HTERT RPE-1 (cell line): ENCODE data around the gene TLR8.
"Not testable (repeated sequence)": the region's sequence is repeated elsewhere in the genome, so short reads cannot be mapped to it uniquely, and the experiment has no call there.

Experiments
- in situ Hi-C: fragments of 300-500 bp; cut with MboI; formaldehyde crosslinking; loops from 4 replicates; pipeline ENCODE4 v1.14.3; 2020; ENCODE audit warnings: low sequenced_read_pairs

TLR8 gene

GRCh38 chrX:12944452-12944851 is 38.0 kb downstream of the TLR8 start:
- in situ Hi-C loops, result not testable (repeated sequence)

DNA sequence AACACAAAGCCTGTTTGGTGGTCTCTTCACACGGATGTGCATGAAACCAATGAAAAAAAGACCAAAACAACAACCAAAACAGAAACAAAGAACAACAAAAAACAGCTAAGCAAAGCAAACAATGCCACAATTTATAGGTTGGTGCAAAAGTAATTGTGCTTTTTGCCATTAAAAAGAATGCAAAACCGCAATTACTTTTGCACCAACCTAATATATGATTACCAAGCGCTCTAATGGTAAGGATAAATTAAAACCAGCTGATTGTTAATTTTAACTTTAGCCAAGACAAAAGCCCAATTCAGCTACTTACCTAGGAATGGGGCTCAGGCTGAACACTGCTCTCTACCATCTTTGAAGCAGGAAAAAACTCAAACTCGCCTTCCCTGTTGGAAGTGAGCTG is 39.1 kb downstream of the TLR8 start:
- in situ Hi-C loops, result no loop called here

DNA sequence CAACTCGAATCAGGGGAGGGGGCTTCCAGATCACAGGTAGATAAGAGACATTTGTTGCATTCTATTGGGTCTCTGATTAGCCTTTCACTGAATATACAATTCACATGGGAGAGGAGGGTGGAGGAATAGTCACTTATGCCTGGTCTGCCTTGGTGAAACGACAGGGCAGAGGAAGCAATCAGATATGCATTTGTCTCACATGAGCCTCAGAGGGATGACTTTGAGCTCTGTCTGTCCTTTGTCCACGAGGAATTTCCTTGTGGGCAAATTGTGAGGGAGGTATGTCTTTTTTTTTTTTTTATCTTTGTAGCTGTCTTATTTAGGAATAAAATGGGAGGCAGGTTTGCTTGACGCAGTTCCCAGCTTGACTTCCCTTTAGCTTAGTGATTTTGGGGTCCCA is 40.0 kb downstream of the TLR8 start:
- in situ Hi-C loops, result no loop called here

- in situ Hi-C loops, result no loop called here
Measured at GRCh38 chrX:12946838-12947544, 40.6 kb downstream of the TLR8 start.

DNA sequence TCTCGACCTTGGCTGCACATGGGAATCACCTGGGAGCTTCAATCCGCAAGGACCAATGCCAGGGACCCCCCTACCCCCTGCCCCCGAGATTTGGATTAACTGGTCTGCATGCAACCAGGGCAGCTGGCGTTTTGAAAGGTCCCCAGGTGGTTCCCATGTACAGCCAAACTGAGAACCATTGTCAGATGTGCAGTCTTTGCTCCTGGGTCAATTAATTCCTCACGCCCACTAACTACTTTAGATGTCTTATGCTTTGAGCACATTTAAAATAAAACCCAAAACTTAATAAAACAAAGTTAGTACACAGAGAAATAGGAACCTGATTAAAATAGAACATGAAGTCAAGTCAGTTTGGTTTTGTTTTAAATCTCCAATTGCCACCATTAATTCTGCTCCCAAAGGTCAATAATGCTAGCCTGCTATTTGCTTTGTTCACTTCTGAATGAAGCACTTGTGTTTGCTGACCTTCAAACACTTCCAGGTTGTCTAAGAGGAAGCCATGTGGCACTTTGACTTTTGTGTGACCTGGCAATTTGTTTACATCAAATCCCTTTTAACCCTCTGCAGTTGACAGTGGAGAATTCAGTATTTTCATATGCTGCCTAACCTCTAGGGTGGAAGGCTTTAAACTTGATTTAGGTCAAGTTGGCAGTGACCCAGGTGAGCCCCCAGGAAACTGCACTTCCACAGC is 41.3 kb downstream of the TLR8 start:
- in situ Hi-C loops, result no loop called here

DNA sequence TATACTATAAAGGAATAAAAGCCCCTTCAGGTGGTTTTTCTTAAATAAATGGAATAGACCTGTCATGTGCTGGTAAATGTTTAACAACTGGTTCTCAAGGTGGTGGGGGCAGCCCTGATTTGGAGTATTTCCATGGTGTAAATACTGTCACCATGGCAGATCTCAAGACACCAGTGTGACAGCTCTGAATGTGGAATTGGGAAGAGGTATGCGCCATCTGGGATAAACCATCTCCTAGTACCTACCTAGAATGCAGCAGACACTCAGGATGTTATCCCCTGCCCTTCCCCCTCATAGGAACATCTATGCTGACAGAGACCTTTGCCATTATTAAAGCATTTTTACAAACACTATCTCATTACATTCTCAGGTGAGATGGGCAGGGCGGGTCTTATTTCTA is 42.1 kb downstream of the TLR8 start:
- in situ Hi-C loops, result no loop called here

DNA sequence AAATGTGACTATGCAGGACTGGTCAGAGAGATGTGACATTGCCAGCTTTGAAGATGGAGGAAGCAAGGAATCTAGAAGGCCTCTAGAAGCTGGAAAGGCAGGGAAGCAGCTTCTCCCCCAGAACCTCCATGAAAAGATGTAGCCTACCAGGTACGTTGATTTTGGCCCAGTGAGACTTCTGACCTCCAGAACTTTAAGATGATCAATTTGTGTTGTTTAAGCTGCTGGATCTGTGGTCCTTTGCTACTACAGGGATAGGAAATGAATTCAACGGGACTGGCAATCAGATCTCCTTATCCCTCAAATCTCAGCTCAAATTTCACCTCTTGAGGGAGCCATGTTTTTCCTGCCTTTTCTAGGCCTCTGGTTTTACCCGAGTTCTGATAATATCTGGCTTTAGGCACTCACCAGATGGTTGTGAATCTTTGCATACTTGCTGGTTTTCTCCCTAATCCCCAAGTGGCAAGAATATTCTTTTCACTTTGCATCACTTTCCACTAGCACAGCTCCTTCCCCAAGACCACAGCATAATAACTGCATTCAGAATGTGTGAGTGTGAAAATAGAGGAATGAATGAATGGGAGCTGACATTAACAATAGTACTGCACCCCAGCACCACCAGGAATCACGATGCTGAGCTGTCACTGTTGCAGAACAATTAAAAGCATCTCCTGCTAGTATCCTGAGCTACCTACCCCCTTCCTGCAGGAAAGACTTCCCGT is 42.9 kb downstream of the TLR8 start:
- in situ Hi-C loops, result no loop called here

- in situ Hi-C loops, result no loop called here
Measured at GRCh38 chrX:12949927-12950656, 43.7 kb downstream of the TLR8 start.

GRCh38 chrX:12950851-12951594 is 44.6 kb downstream of the TLR8 start:
- in situ Hi-C loops, result no loop called here

DNA sequence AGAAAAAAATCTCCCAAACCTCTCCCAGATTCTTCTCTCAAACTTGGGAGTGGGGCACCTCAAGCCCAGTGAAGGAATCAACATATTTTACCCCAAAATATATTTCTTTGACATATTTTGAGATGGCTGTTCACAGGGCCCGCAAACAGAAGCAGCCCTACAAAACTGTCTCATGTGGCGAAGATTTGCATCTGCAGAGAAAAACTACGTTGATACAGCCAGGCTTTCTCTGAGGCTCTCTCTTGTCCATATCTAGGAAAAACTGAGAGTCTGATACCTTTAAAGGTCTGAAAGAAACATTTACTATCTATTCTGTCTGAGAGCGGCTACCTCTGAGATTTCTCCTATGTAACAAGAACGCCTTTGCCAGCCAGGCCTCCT is 45.2 kb downstream of the TLR8 start:
- in situ Hi-C loops, result no loop called here

DNA sequence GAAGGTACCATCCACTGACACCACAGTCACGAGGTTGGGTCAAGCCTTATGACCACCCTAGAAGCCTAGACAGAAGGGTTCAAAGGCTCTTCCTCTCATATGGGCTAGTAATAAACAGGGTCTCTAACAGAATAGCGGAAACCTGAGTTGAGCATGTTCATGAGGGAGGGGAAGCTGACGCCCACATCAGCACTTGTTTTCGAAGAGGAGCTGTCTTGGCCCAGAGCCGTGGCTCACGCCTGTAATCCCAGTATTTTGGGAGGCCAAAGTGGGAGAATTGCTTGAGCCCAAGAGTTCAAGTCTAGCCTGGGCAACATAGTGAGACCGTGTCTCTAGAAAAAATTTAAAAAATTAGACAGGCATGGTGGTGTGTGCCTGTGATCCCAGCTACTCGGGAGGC is 47.0 kb downstream of the TLR8 start:
- in situ Hi-C loops, result no loop called here

- in situ Hi-C loops, result no loop called here
Measured at GRCh38 chrX:12954376-12954775, 48.0 kb downstream of the TLR8 start.

DNA sequence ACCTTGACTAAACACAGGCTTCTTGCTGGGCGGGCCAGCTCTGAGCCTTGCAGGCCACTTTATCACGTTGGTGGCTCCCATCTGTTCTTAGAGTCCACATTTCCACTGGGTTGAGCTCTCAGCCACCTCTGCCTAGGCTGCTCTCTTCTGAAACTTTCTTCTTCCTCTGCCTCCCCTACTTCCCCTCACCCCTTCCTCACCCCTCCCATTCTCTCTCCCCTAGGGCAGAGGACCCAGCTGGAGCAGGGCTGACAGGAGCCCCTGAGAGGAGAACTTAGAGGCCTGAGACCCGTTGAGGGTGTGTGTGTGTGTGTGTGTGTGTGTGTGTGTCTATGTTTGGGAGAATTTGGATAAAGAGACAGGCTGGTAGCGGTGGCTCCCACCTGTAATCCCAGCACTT is 48.6 kb downstream of the TLR8 start:
- in situ Hi-C loops, result no loop called here

GRCh38 chrX:12955882-12956703 is 49.7 kb downstream of the TLR8 start:
- in situ Hi-C loops, result no loop called here

GRCh38 chrX:12956704-12957534 is 50.5 kb downstream of the TLR8 start:
- in situ Hi-C loops, result no loop called here

DNA sequence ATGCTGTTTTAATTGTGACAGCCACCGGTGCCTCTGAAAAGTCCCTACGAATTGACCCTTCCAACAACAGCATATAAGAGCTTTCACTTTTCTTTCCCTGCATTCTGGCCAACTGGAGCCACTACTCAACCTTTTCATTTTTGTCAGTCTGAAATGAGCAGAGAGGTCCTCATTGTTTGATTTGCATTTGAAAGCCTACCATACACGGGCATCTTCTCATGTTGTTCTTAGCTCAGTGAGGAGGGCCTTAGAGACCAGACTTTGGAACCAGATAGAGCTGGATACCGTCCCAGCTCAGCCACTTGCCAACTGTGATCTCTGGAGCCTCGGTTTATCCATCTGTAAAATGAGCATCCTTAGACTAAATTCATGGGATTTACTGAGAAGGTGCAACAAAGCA is 51.6 kb downstream of the TLR8 start:
- in situ Hi-C loops, result no loop called here

DNA sequence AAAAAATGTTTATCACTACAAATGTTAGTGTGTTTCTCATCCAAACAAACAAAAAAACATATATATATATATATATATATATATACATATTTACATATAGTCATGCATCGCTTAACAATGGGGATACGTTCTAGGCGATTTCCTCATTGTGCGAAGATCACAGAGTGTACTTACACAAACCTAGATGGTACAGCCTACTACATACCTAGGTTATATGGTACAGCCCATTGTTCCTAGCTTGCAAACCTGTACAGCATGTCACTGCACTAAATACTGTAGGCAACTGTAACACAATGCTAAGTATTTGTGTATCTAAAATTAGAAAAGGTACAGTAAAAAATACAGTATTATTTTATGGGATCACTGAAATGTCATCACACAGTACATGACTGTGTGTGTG is 52.0 kb downstream of the TLR8 start:
- in situ Hi-C loops, result no loop called here

DNA sequence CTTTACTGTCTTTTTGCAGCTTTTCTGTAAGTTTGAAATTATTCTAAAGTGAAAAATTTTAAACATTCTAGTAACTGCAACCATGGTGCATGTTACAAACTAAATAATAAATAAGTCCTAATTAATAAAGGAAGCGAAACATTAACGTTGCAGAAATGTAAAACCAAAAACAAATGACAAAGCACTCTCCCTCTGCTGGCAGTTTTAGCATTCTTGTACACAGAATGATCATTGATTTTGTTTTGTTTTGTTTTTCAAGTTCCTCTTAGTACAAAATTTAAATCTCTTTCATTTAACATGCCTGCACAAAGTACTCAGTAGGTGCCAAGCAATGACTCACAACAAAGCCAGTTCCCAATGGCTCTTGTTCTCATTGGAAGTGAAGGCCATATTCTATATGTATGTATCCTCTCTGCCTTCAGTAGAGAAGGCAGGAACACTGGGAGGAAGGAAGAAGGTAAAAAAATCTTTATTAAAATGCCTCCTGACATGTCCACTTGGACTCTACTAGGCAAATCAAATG is 54.8 kb downstream of the TLR8 start:
- in situ Hi-C loops, result no loop called here

GRCh38 chrX:12962041-12962504 is 55.7 kb downstream of the TLR8 start:
- in situ Hi-C loops, result no loop called here
